A549 (cell line): ENCODE measurements around the gene GMPR2. TPM values are rescaled to one million over a fixed set of nuclear protein-coding genes. Genes with fewer than 3 reads are reported as not detected.

Source experiments
- ATAC-seq, 2 experiments: fragments of 200-7000 bp in 1 of 2; fragments of >200 bp in 1 of 2; cut with Nextera tagmentation in 1 of 2; cut with Tn5 transposase in 1 of 2; 3 replicates each; pipeline versions ENCODE4 v1.8.0 to v1.9.1; 2018 to 2020; ENCODE audit warnings: mild to moderate bottlenecking in 1 of 2, moderate library complexity in 1 of 2
- CTCF ChIA-PET: fragments of 300-600 bp; sonication (Branson Sonifier 250); formaldehyde crosslinking; extraction: SDS; loops from one replicate; lab custom pipeline; 2021; ENCODE audit warnings: antibody characterized with exemption, inconsistent platforms; lab: Yijun Ruan, JAX
- POLR2A ChIA-PET: fragments of 350-600 bp; formaldehyde crosslinking; extraction: SDS; loops from one replicate; lab custom pipeline; 2021; ENCODE audit warnings: antibody characterized with exemption, inconsistent platforms; lab: Yijun Ruan, JAX
- DNase-seq, 2 experiments: peaks; one replicate each; pipeline versions ENCODE4 v3.0.0 to v3.0.0-alpha.2; 2011 to 2016; ENCODE audit warnings: low read depth in 1 of 2, low spot score in 1 of 2
- FAIRE-seq: peaks from 2 replicates; lab custom pipeline; 2011; peaks lifted over from hg19 to GRCh38; lab: Jason Lieb, UNC
- H3K27ac ChIP-seq, 2 experiments: fragments of >200 bp; sonication (Bioruptor Twin); formaldehyde crosslinking; 3 replicates each; pipeline ENCODE4 v1.5.1; 2016 to 2017
- H3K4me1 ChIP-seq: fragments of >200 bp; sonication (Bioruptor Twin); formaldehyde crosslinking; 3 replicates; pipeline ENCODE4 v1.6.1; 2016
- H3K4me2 ChIP-seq: fragments of >200 bp; sonication (Bioruptor Twin); formaldehyde crosslinking; 3 replicates; pipeline ENCODE4 v1.6.1; 2016
- H3K4me3 ChIP-seq: fragments of >200 bp; sonication (Bioruptor Twin); formaldehyde crosslinking; 3 replicates; pipeline ENCODE4 v1.5.1; 2016
- H3K9me3 ChIP-seq: fragments of >200 bp; sonication (Bioruptor Twin); formaldehyde crosslinking; 3 replicates; pipeline ENCODE4 v1.6.1; 2016
- CEBPB ChIP-seq, 2 experiments: fragments of >200 bp in 1 of 2; sonication (Bioruptor Twin) in 1 of 2; formaldehyde crosslinking in 1 of 2; IDR thresholded peaks; 2 replicates each; pipeline ENCODE4 v1.6.1; 2012 to 2016
- E2F6 ChIP-seq: IDR thresholded peaks from 2 replicates; pipeline ENCODE4 v1.6.1; 2012; ENCODE audit warnings: low read depth, borderline replicate concordance
- EP300 ChIP-seq, 2 experiments: fragments of >200 bp; sonication (Bioruptor Twin); formaldehyde crosslinking; IDR thresholded peaks; 2 replicates in 1 of 2; 3 replicates in 1 of 2; pipeline ENCODE4 v1.6.1; 2016 to 2017
- FOSB ChIP-seq: fragments of 250-450 bp; sonication (Bioruptor Pico); IDR thresholded peaks from 2 replicates; pipeline ENCODE4 v1.5.0; 2020; ENCODE audit warnings: mild to moderate bottlenecking, moderate library complexity
- FOSL2 ChIP-seq, 2 experiments: fragments of 450-650 bp in 1 of 2; fragments of >200 bp in 1 of 2; sonication (Bioruptor Twin) in 1 of 2; formaldehyde crosslinking; IDR thresholded peaks; 2 replicates each; pipeline versions ENCODE4 v1.5.0 to v1.6.1; 2016 to 2020; ENCODE audit warnings: mild to moderate bottlenecking in 1 of 2, moderate library complexity in 1 of 2
- FOXS1 ChIP-seq: fragments of 250-450 bp; sonication (Bioruptor Pico); IDR thresholded peaks from 2 replicates; pipeline ENCODE4 v1.5.0; 2020; ENCODE audit warnings: mild to moderate bottlenecking, moderate library complexity
- HDAC2 ChIP-seq: fragments of 200-600 bp; sonication (generic); IDR thresholded peaks from 2 replicates; pipeline ENCODE4 v1.6.1; 2016
- HEYL ChIP-seq: fragments of 250-450 bp; sonication (Bioruptor Pico); IDR thresholded peaks from 2 replicates; pipeline ENCODE4 v1.8.0; 2021; ENCODE audit warnings: mild to moderate bottlenecking, moderate library complexity
- HOXA7 ChIP-seq: fragments of 250-450 bp; sonication (Bioruptor Pico); IDR thresholded peaks from 2 replicates; pipeline ENCODE4 v1.5.0; 2020; ENCODE audit warnings: mild to moderate bottlenecking, moderate library complexity
- HOXB5 ChIP-seq: fragments of 250-450 bp; sonication (Bioruptor Pico); IDR thresholded peaks from 2 replicates; pipeline ENCODE4 v1.5.0; 2020; ENCODE audit warnings: mild to moderate bottlenecking, moderate library complexity
- JUNB ChIP-seq: fragments of >200 bp; sonication (Bioruptor Twin); formaldehyde crosslinking; IDR thresholded peaks from 2 replicates; pipeline ENCODE4 v1.6.1; 2016
- KDM5A ChIP-seq: fragments of 200-600 bp; sonication (generic); IDR thresholded peaks from 2 replicates; pipeline ENCODE4 v1.6.1; 2016; ENCODE audit warnings: antibody characterized with exemption, mild to moderate bottlenecking
- MAFK ChIP-seq: fragments of 450-650 bp; IDR thresholded peaks from 2 replicates; pipeline ENCODE4 v1.6.1; 2014; ENCODE audit not compliant: partially characterized antibody
- MYC ChIP-seq: IDR thresholded peaks from 2 replicates; pipeline ENCODE4 v1.6.1; 2012; ENCODE audit warnings: mild to moderate bottlenecking, inconsistent platforms, low read length, improper control_type of control experiment, borderline replicate concordance
- NPAS2 ChIP-seq: fragments of 250-450 bp; sonication (Bioruptor Pico); IDR thresholded peaks from 2 replicates; pipeline ENCODE4 v1.8.0; 2022; ENCODE audit warnings: mild to moderate bottlenecking, moderate library complexity, borderline replicate concordance
- NR3C1 ChIP-seq: fragments of >200 bp; sonication (Bioruptor Twin); formaldehyde crosslinking; IDR thresholded peaks from 3 replicates; pipeline ENCODE4 v1.6.1; 2017
- PHF8 ChIP-seq: fragments of 200-600 bp; sonication (generic); IDR thresholded peaks from 2 replicates; pipeline ENCODE4 v1.6.1; 2016; ENCODE audit warnings: low read depth, mild to moderate bottlenecking, antibody characterized with exemption, moderate library complexity, borderline replicate concordance
- POLR2A ChIP-seq: IDR thresholded peaks from 2 replicates; pipeline ENCODE4 v1.6.1; 2012; ENCODE audit warnings: mild to moderate bottlenecking, low read length
- POLR2AphosphoS2 ChIP-seq: conservative IDR thresholded peaks from 2 replicates; pipeline ENCODE4 v1.6.1; 2012; ENCODE audit warnings: low read length, improper control_type of control experiment, inconsistent platforms
- RAD21 ChIP-seq, 2 experiments: fragments of >200 bp in 1 of 2; sonication (Bioruptor Twin) in 1 of 2; formaldehyde crosslinking in 1 of 2; IDR thresholded peaks in 1 of 2; conservative IDR thresholded peaks in 1 of 2; 2 replicates in 1 of 2; 3 replicates in 1 of 2; pipeline ENCODE4 v1.6.1; 2012 to 2018; ENCODE audit warnings: inconsistent platforms in 1 of 2
- RARB ChIP-seq: fragments of 250-450 bp; sonication (Bioruptor Pico); IDR thresholded peaks from 2 replicates; pipeline ENCODE4 v1.8.0; 2021; ENCODE audit warnings: mild to moderate bottlenecking, moderate library complexity
- RNF2 ChIP-seq: fragments of 200-600 bp; sonication (generic); IDR thresholded peaks from 2 replicates; pipeline ENCODE4 v1.6.1; 2016; ENCODE audit warnings: low read depth, mild to moderate bottlenecking, antibody characterized with exemption, moderate library complexity, borderline replicate concordance
- SREBF2 ChIP-seq: fragments of 450-650 bp; IDR thresholded peaks from 2 replicates; pipeline ENCODE4 v1.6.1; 2014; ENCODE audit warnings: mild to moderate bottlenecking, moderate library complexity
- TFCP2L1 ChIP-seq: fragments of 250-450 bp; sonication (Bioruptor Pico); IDR thresholded peaks from 2 replicates; pipeline ENCODE4 v1.5.0; 2021; ENCODE audit warnings: mild to moderate bottlenecking
- WGBS: methylation state at CpG from one replicate; pipeline ENCODE4 v1.1.6; 2017; ENCODE audit errors: missing lambda C conversion rate; 5-methylcytosine and 5-hydroxymethylcytosine counted together
- polyA plus RNA-seq, 4 experiments: library from polyadenylated mRNA; depleted of rRNA in 3 of 4; stranded (reverse); fragments of >200 nt; fragmentation: RNase III in 1 of 4; extraction: RNeasy Plus Mini Kit Qiagen cat#74134 plus additional on column Dnase treatment in 1 of 4; gene quantifications; 2 replicates in 3 of 4; 3 replicates in 1 of 4; pipeline ENCODE4 v1.2.3, GENCODE V29; 2011 to 2017
- TF ChIP-seq, protein P1 (sequence below): fragments of >200 bp; sonication (Bioruptor Twin); formaldehyde crosslinking; IDR thresholded peaks from 3 replicates; pipeline ENCODE4 v1.5.1; 2016
- TF ChIP-seq, protein P2 (sequence below): IDR thresholded peaks from 2 replicates; pipeline ENCODE4 v1.6.1; 2012

The GMPR2 gene
- polyA plus RNA-seq, 2 of the 4 experiments (the other 2 are of a cell fraction) = 70.0 to 91.7 TPM

DNA sequence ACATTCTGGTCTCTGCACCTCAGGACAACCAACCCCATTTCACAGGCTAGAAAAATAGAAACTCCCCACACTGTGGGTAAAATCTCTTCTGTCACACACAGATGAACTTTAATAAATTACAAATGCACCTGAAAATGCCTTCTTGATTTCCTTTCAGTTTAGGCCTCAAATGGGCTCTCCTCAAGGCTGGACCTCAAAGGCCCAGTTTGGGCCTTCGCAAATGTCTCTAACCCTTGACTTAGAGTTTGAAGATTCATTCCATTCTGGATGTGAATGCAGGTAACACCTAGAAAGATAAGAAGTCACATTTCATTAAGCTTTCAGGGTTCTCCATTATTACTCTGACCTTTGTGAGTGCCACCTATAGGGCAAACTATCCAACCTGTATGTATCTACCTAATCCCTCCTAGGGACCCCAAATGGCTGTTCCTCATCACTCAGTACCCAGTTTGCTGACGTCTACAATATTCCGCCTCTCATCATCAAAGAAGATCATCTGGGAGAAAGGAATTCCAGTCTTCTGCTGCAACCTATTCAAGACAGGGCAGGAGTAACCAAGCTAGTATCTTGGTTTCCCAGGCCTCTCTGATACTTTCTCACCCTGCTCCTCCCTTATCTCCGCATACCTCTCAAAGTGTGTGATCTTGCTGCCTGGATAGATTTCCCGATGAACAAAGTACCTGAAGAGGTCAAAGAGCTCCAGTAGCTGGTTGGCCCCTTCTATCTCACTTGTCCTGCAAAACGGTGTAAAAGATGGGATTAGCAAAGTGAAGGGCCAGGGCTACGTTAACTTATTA is 18.7 kb upstream of the GMPR2 start:
- POLR2A ChIA-PET = interaction anchor here (0.6 to 3.6 kb wide), 12 partner anchors 8 to 218 kb away, joined by 3 to 36 read pairs (median 4); partner anchors contain the start of genes DHRS1, EMC9, IPO4 and NOP9
- 93% methylated on average over 7 of the region's 7 CpGs for WGBS
- FAIRE-seq = no peak

DNA sequence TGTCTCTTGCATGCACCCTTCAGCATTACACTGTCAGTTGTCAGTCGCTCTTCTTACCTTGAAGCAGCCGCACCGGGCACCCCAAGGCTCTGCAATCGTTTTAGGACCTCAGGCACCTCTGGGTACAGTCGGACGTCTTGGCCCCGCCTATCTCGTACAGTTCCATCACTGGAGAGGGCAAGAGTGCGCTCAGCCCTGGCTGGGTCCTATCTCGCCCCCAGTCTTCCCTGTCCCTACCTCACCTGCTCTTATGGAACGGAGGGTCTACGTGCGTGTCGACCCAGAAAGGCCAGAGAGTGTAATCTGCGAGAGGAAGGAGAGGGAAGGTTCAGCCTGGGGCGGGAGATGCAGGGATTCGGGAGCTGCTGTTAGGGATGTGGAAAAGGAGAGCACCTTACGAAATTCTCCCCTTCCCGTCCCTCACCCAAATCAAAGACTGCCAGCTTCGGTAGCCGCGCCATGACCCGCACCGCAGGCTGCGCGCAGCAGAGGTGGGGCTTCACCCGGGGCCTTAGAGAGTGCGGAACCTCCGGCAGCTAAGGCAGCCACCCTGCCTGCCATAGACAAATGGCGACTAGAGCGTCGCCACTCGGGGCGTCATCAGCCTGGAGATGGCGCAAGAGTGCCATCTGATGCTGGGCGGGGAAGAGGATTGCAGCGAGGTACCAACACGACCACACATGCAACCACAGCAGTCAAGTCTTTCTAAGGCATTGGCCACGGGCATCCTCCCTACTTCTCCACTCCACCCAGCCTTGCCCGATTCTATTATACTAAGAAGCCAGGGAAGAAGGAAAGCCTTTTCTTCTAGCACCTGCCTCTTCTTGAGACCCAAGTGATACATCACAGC is 17.0 kb upstream of the GMPR2 start, which contains the start of gene MDP1:
Gene MDP1, minus strand, starts transcription at position 572 of the 850 bp plus-strand sequence. Its CDS starts 111 bp downstream, at position 461.
- Histone ChIP-seq H3K4me2 (peak within 1 kb of the TSS; percentile 72), H3K4me1 (peaks cover 24% of the 10 kb centered on the region), H3K4me3 (peak within 1 kb of the TSS; percentile 63), H3K27ac (peak within 1 kb of the TSS; percentile 80 to 92), H3K9me3 (no peaks in the 10 kb centered on the region)
- WGBS = under 1% methylated on average over 34 of the region's 40 CpGs
- ATAC-seq (peak; percentile 77 to 84), DNase-seq (peak; percentile 90 to 95), FAIRE-seq (no peak)
- ChIA-PET POLR2A (interaction anchor here (0.6 to 3.6 kb wide), 9 partner anchors 15 to 914 kb away, joined by 3 to 36 read pairs (median 3); partner anchors contain the start of genes CBLN3, DCAF11, IPO4 and KHNYN), CTCF (interaction anchor here (0.5 to 4.3 kb wide), 25 partner anchors 9 to 226 kb away, joined by 3 to 31 read pairs (median 4); partner anchors contain the start of genes CIDEB, DHRS1, IPO4 and IRF9)
- TF ChIP-seq PHF8 = peak; percentile 88; the same call in 1 of the 2 replicates
- no peak for TF ChIP-seq SREBF2
- no peak for TF ChIP-seq RNF2
- peak; percentile 46 to 56; a peak in 4 of 5 replicates for TF ChIP-seq RAD21 (conservative IDR thresholded peaks at IDR 0.05 in 1 of 2, IDR thresholded peaks at IDR 0.05 in 1 of 2)
- TF ChIP-seq HEYL = no peak
- no peak for TF ChIP-seq MAFK
- no peak for TF ChIP-seq HOXA7 (CRISPR knock-in tag)
- no peak for TF ChIP-seq HDAC2
- no peak for TF ChIP-seq EP300 (IDR thresholded peaks at IDR 0.05)
- no peak for TF ChIP-seq FOSL2 (IDR thresholded peaks at IDR 0.05)
- peak; percentile 57 for TF ChIP-seq FOSL2 (CRISPR knock-in tag; IDR thresholded peaks at IDR 0.05)
- TF ChIP-seq MYC = 0 out of 2 replicates have a peak, but pooled peaks have one; percentile 44
- TF ChIP-seq RARB = 0 out of 2 replicates have a peak, but pooled peaks have one; percentile 54
- TF ChIP-seq POLR2A = peak; percentile 86
- TF ChIP-seq POLR2AphosphoS2 = no peak
- TF ChIP-seq TFCP2L1 (CRISPR knock-in tag) = no peak
- peak; percentile 87 for TF ChIP-seq KDM5A
- no peak for TF ChIP-seq NR3C1
- no peak for TF ChIP-seq HOXB5 (CRISPR knock-in tag)
- peak; percentile 60 to 96; a peak in 3 of 4 replicates for TF ChIP-seq CEBPB (IDR thresholded peaks at IDR 0.05)
- TF ChIP-seq, protein P1, sequence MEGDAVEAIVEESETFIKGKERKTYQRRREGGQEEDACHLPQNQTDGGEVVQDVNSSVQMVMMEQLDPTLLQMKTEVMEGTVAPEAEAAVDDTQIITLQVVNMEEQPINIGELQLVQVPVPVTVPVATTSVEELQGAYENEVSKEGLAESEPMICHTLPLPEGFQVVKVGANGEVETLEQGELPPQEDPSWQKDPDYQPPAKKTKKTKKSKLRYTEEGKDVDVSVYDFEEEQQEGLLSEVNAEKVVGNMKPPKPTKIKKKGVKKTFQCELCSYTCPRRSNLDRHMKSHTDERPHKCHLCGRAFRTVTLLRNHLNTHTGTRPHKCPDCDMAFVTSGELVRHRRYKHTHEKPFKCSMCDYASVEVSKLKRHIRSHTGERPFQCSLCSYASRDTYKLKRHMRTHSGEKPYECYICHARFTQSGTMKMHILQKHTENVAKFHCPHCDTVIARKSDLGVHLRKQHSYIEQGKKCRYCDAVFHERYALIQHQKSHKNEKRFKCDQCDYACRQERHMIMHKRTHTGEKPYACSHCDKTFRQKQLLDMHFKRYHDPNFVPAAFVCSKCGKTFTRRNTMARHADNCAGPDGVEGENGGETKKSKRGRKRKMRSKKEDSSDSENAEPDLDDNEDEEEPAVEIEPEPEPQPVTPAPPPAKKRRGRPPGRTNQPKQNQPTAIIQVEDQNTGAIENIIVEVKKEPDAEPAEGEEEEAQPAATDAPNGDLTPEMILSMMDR = peak; percentile 56
- no peak for TF ChIP-seq JUNB
- no peak for TF ChIP-seq FOSB (CRISPR knock-in tag)
- no peak for TF ChIP-seq NPAS2
- TF ChIP-seq, protein P2, sequence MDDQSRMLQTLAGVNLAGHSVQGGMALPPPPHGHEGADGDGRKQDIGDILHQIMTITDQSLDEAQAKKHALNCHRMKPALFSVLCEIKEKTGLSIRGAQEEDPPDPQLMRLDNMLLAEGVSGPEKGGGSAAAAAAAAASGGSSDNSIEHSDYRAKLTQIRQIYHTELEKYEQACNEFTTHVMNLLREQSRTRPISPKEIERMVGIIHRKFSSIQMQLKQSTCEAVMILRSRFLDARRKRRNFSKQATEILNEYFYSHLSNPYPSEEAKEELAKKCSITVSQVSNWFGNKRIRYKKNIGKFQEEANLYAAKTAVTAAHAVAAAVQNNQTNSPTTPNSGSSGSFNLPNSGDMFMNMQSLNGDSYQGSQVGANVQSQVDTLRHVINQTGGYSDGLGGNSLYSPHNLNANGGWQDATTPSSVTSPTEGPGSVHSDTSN = peak; percentile 68; the same call in 1 of the 2 replicates
- no peak for TF ChIP-seq E2F6
- no peak for TF ChIP-seq FOXS1 (CRISPR knock-in tag)

More for the DNA sequence above, 18.7 kb upstream of the GMPR2 start:
- ATAC-seq (no peak), DNase-seq (no peak)
- Histone ChIP-seq H3K9me3 (no peaks in the 10 kb centered on the region), H3K4me2 (peak overlapping the region; percentile 72), H3K4me1 (peaks cover 24% of the 10 kb centered on the region), H3K4me3 (peak overlapping the region; percentile 57), H3K27ac (peak overlapping the region; percentile 93 to 96)
- CTCF ChIA-PET = interaction anchor here (0.7 to 4.3 kb wide), 7 partner anchors 8 to 82 kb away, joined by 3 to 31 read pairs (median 4); partner anchors contain the start of genes PSME2, RNF31 and TINF2
- TF ChIP-seq FOXS1 (CRISPR knock-in tag) = no peak
